Upper lobe of right lung (tissue), 1 donor: ENCODE data around the gene RIN3. TPM values are rescaled to one million over a fixed set of nuclear protein-coding genes. Genes with fewer than 3 reads are reported as not detected.
A peak's percentile ranks its signal among the peaks of the same experiment; 100 is the strongest.

Experiments
- ATAC-seq: fragments of 200-7000 bp; cut with Tn5 transposase; one replicate; pipeline ENCODE4 v1.9.1; 2020; ENCODE audit warnings: mild to moderate bottlenecking, moderate library complexity
- DNase-seq: peaks from one replicate; pipeline ENCODE4 v3.0.0-alpha.2; 2020
- H3K27ac ChIP-seq: fragments of 200-600 bp; one replicate; pipeline ENCODE4 v1.8.0; 2022
- H3K27me3 ChIP-seq: fragments of 200-600 bp; one replicate; pipeline ENCODE4 v1.8.0; 2022; ENCODE audit warnings: mild to moderate bottlenecking
- H3K36me3 ChIP-seq: fragments of 200-600 bp; one replicate; pipeline ENCODE4 v1.8.0; 2022
- H3K4me1 ChIP-seq: fragments of 200-600 bp; one replicate; pipeline ENCODE4 v1.8.0; 2022
- H3K4me3 ChIP-seq: fragments of 200-600 bp; one replicate; pipeline ENCODE4 v1.8.0; 2022; ENCODE audit warnings: mild to moderate bottlenecking
- H3K9me3 ChIP-seq: fragments of 200-600 bp; one replicate; pipeline ENCODE4 v1.8.0; 2022
- CTCF ChIP-seq: fragments of 200-600 bp; IDR thresholded peaks from one replicate; pipeline ENCODE4 v1.8.0; 2022; ENCODE audit warnings: antibody characterized with exemption
- intact Hi-C: fragments of 100-400 bp; cut with DNase I; formaldehyde crosslinking; loops from one replicate; pipeline ENCODE4 v1.11.0; 2022
- total RNA-seq: library from RNA; stranded (reverse); fragmentation: NEBNext Ultra II Directional; extraction: Animal tissue kit (Norgen Biotek cat#: 25700); gene quantifications from one replicate; pipeline ENCODE4 v1.2.1, GENCODE V29; 2021
- donor health status: DM: no; HTN: yes; CAD: no; lungs with severe emphysema.

RIN3 gene
- total RNA-seq, 1 donor from 2014 or later, result 56.0 TPM

- H3K9me3 ChIP-seq, result no peaks in the 10 kb centered on the region
- H3K27me3 ChIP-seq, result no peaks in the 10 kb centered on the region
- H3K4me3 ChIP-seq, result no peak overlapping the region
- H3K4me1 ChIP-seq, result peaks cover 28% of the 10 kb centered on the region
- DNase-seq (no peak), ATAC-seq (no peak)
- no peak for TF ChIP-seq CTCF
- intact Hi-C loops, result no loop called here
- H3K27ac ChIP-seq, result no peak overlapping the region
- no peaks in the 10 kb centered on the region for H3K36me3 ChIP-seq
Measured at GRCh38 chr14:92544051-92544720, 30.6 kb downstream of the RIN3 start.

- ATAC-seq, result no peak
- H3K9me3 ChIP-seq, result no peaks in the 10 kb centered on the region
- no peak for DNase-seq
- TF ChIP-seq CTCF, result no peak
- no peaks in the 10 kb centered on the region for H3K36me3 ChIP-seq
- no peaks in the 10 kb centered on the region for H3K27me3 ChIP-seq
- peaks cover 27% of the 10 kb centered on the region for H3K4me1 ChIP-seq
- intact Hi-C loops, result no loop called here
- no peak overlapping the region for H3K27ac ChIP-seq
- no peak overlapping the region for H3K4me3 ChIP-seq
Measured at GRCh38 chr14:92546347-92547053, 32.9 kb downstream of the RIN3 start.

GRCh38 chr14:92549105-92549858 lies 35.7 kb downstream of the RIN3 start:
- no peak for DNase-seq
- H3K36me3 ChIP-seq, result no peaks in the 10 kb centered on the region

GRCh38 chr14:92549859-92550230 lies 36.3 kb downstream of the RIN3 start:
- ATAC-seq (peak; percentile 49), DNase-seq (no peak)
- no peaks in the 10 kb centered on the region for H3K9me3 ChIP-seq
- H3K27me3 ChIP-seq, result no peaks in the 10 kb centered on the region
- intact Hi-C loops, result no loop called here
- peaks cover 47% of the 10 kb centered on the region for H3K4me1 ChIP-seq
- H3K27ac ChIP-seq, result peak overlapping the region; percentile 78
- H3K4me3 ChIP-seq, result no peak overlapping the region
- TF ChIP-seq CTCF, result no peak
- H3K36me3 ChIP-seq, result no peaks in the 10 kb centered on the region

More at GRCh38 chr14:92549105-92549858, 35.7 kb downstream of the RIN3 start:
- Histone ChIP-seq H3K27ac (peak overlapping the region; percentile 78), H3K4me3 (no peak overlapping the region), H3K9me3 (no peaks in the 10 kb centered on the region), H3K27me3 (no peaks in the 10 kb centered on the region), H3K4me1 (peaks cover 47% of the 10 kb centered on the region)
- peak; percentile 43 for ATAC-seq
- intact Hi-C loops, result no loop called here
- no peak for TF ChIP-seq CTCF

GRCh38 chr14:92551044-92551841 lies 37.7 kb downstream of the RIN3 start:
- intact Hi-C loops, result no loop called here
- H3K4me3 ChIP-seq, result no peak overlapping the region
- peaks cover 61% of the 10 kb centered on the region for H3K4me1 ChIP-seq
- peak; percentile 12 for ATAC-seq
- DNase-seq, result no peak
- H3K36me3 ChIP-seq, result peaks cover 5% of the 10 kb centered on the region
- no peaks in the 10 kb centered on the region for H3K9me3 ChIP-seq
- peak overlapping the region; percentile 17 for H3K27ac ChIP-seq
- H3K27me3 ChIP-seq, result no peaks in the 10 kb centered on the region
- peak; percentile 15 for TF ChIP-seq CTCF
